Activated CD8-positive, alpha-beta memory T cell treated with anti-CD3 and anti-CD28 coated beads, Interleukin-2, amount 50 U/mL, for 24 hours (primary cell): ENCODE data around the gene RAB7A.
"Not testable (repeated sequence)": the region's sequence is repeated elsewhere in the genome, so short reads cannot be mapped to it uniquely, and the experiment has no call there.

ENCODE experiments used
- DNase-seq: peaks from one replicate; pipeline ENCODE4 v3.0.0-alpha.2; 2020; ENCODE audit errors: extremely low read depth

Gene RAB7A

GRCh38 chr3:128753715-128754114, 27.7 kb downstream of the RAB7A start:
- DNase-seq = no peak

DNA sequence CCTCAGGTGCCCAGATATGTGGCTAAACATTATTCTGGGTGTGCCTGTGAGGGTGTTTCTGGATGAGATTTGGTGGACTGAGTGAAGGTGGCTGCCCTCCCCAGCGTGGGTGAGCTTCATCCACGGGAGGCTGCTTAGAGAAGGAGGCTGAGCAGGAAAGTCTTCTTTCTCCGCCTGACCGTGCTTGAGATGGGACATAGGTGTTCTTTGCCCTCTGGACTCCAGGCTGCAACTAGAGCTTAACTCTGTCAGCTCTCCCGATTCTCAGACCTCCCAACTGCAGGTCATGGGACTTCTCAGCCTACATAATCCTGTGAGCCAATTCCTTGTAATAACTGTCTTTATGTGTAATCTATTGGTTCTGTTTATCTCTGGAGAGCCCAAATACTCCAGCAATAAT, 34.1 kb downstream of the RAB7A start:
- DNase-seq = no peak

DNA sequence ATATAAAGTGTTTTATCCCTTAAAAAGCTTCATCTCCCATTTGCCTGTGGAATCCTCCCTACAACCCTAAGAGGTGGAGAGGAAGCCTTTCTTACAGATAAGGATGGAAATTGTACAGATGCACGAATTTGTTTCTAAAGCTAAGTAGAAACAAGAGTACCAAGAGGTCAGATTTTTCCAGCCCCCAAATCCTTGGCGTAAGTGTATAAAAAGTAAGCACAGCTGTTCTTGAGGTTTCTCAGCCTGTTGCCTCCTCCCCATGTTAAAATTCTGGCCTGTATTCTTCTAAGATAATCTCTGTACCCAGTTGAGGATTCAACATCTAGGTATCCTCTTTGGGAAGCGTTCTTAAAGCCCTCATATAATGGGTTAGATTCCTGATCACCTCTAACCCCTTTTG, 34.9 kb downstream of the RAB7A start:
- no peak for DNase-seq

- no peak for DNase-seq
Observed at GRCh38 chr3:128761392-128761791, 35.4 kb downstream of the RAB7A start.

DNA sequence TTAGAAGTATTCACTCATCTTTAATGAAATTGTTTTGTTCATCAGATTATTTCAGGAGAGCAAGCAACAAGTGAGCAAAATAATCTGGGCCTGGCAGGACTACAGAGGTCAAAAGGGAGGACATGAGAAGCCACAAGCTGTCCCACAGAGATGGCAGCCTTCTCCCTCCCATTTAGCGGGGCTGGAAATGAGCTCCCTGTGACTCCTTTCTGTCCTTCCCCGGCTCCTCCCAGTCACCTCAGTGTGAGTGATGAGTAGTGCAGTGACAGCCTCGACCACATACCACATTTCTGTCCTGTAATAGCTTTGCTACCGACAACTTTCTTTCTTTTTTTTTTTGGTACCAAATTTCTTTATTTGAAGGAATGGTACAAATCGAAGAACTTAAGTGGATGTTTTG, 38.0 kb downstream of the RAB7A start:
- no peak for DNase-seq

DNA sequence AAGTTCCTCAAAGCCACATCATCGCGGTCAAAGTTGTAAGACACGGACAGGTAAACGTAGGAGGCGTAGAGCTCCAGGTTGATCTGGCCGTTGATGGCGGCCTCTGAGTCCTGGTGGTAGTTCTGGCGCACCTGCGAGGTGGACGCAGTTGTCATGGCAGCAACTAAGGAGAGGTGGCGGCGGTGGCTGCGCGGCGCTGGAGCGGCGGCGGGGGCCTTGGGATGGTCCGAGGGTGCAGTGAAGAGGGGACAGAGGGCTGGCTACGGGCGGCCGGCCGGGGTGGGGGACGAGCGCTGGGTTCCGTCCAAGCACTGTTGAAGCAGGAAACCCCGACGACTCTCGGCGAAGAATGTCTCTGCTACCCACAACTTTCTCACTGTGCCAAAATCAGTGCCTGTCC, 38.9 kb downstream of the RAB7A start:
- DNase-seq = no peak

DNA sequence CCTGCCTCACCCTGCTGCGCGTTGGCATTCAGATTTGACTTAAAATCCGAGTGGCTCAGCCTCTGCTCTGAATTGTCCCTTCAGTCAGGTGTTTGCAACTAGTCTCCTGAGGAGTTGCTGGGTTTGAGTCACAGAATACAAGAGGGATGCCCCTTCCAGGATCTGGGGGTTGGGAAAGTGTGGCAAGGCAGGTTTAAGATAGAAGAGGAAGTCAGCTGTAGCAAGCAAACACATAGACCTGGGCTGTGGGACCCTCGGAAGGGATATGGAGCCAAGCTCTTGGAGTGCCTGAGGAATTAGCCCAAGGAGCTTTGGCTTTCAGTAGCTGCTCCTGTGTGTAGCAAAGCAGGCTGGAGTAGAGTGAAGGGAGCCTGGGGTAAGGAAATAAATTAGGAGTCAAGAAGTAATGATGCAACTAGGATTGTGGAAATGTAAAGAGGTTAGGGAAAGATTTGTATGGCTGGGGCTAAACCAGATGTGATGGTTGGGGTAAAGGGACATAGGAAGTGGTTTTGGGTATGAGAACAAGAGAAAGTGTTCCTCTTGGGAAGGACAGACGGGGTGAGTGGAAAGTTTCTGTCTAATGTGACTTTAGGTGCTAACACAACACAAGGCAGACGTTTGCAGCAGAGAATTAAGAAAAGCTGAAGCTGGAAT, 41.2 kb downstream of the RAB7A start:
- no peak for DNase-seq

DNA sequence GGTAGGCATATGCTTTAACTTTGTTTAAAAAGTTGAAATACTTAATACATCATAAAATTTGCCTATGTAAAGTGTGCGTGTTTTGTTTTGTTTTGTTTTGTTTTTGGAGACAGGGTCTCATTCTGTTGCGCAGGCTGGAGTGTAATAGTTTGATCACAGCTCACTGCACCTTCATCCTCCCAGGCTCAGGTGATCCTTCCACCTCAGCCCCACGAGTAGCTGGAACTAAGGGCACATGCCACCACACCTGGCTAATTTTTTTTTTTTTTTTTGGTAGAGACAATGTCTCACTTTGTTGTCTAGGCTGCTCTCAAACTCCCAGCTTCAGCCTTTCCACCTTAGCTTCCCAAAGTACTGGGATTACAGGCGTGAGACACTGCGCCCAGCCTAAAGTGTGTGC, 42.5 kb downstream of the RAB7A start:
- DNase-seq = no peak

GRCh38 chr3:128770387-128770786, 44.4 kb downstream of the RAB7A start:
- no peak for DNase-seq

DNA sequence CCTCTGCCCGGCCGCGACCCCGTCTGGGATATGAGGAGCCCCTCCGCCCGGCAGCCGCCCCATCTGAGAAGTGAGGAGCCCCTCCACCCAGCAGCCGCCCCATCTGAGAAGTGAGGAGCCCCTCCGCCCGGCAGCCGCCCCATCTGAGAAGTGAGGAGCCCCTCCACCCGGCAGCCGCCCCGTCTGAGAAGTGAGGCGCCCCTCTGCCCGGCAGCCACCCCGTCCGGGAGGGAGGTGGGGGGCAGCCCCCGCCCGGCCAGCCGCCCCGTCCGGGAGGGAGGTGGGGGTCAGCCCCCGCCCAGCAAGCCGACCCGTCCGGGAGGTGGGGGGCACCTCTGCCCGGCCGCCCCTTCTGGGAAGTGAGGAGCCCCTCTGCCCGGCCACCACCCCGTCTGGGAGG, 47.2 kb downstream of the RAB7A start:
- DNase-seq = not testable (repeated sequence)

GRCh38 chr3:128773592-128773991, 47.6 kb downstream of the RAB7A start:
- not testable (repeated sequence) for DNase-seq

DNA sequence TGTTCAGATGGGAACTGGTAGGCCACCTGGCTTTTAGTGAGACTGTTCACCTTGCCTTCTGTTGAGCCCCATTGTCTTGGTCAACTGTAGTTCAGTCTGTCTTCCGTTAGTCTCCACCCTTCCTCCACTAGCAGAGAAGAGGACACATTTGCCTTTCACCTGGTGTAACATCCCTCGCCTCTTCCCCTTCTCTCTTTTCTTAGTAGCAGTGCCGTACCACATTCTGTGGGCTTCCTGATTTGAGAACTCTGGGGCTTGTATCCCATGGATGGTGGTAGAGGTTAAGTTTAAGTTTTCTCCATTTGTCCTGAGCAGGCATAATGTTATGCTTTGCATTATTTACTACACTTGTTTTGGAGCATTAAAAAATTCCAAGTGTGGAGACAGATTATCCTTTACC, 49.3 kb downstream of the RAB7A start:
- DNase-seq = no peak

DNA sequence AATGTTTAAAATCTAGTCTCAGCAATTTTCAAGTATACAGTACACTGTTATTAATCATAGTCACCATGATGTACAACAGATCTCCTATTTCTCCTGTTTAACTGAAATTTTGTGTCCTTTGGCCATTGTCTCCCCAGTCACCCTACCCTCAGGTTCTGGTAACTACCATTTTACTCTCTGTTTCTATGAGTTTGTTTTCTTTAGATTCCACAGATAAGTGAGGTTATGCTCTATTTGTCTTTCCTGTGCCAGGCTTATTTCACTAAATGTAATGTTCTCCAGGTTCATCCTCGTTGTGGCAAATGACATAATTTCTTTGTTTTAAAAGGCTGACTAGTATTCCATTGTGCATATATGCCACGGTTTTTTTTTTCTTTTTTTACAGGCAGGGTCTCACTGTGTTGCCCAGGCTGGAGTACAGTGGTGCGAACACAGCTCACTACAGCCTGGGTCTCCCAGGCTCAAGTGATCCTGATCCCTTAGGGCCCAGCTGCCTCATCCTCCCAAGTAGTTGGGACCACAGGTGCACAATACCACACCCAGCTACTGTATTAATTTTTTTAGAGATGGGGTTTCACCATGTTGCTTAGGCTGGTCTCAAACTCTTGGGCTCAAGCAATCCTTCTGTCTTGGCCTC, 50.0 kb downstream of the RAB7A start:
- DNase-seq = no peak

GRCh38 chr3:128780101-128780837, 54.3 kb downstream of the RAB7A start:
- no peak for DNase-seq

DNA sequence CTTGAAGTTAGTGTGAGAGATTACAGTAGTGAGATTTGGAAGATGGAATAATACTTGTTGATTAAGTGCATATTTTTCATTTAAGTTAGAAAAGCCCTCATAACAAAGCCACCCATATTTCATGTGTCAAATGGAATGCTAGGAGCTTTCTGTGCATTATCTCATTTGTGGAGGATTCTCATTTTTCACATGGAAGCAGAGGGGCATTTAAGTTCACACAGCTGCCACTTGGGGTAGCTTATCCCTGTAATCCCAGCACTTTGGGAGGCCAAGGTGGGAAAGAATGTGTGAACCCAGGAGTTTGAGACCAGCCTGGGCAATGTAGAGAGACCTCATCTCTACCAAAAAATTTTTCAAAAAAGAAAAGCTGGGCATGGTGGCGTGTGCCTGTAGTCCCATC, 55.2 kb downstream of the RAB7A start:
- DNase-seq = no peak

DNA sequence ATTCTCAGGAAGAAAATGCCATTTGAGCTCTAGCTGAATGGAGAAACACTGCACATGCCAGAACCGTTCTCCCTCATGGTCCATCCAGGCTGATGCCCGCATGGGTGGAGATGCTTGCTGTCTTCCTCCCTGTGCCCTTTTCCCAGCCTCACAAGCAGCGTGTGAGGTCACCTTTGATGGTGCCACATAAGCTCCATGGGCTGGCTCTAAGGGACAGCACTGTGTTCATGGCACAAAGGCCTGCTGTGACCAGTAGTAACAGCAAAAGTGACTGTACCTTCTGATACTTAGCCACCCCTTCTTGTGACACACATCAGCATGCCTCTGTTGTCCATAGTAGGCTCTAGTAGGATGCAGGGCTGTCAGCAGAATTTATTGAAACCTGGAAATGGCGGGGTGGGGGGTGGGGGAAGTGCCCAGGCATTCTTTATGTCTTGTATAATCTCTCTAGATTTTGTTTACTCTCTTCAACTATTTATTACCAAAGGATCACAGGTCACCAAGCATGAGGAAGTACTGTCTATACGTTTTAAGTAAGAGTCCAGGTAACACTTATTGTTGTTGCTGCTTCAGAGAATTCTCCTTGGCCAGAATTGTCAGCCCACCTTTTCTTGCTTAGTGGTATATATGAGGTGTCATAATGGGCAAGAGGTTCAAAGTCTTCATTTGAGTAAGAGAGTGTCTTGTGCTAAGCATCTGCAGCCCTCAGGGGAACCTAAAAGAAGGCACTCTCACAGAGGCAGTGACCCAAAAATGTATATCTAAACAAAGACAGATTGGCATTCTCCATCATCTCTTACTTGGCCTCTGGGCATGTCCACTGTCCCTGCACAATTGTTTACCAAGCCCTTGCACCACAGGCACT, 56.5 kb downstream of the RAB7A start:
- no peak for DNase-seq

GRCh38 chr3:128783774-128784173, 57.8 kb downstream of the RAB7A start:
- DNase-seq = no peak

- DNase-seq = no peak
Observed at GRCh38 chr3:128784232-128784631, 58.2 kb downstream of the RAB7A start.

DNA sequence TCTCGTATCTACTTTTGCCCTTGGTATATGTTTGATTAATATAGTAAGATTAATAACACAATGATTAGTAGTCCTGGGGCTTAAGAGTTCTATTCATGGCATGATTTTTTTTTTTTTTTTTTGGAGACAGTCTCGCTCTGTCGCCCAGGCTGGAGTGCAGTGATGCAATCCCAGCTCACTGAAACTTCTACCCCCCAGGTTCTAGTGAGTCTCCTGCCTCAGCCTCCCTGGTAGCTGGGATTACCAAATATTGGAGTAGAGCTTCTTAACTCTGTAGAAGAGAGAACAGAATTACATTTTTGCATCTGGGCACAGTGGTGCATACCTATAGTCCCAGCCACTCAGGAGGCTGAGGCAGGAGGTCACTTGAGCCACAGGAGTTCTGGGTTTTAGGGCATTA, 58.9 kb downstream of the RAB7A start:
- DNase-seq = no peak

DNA sequence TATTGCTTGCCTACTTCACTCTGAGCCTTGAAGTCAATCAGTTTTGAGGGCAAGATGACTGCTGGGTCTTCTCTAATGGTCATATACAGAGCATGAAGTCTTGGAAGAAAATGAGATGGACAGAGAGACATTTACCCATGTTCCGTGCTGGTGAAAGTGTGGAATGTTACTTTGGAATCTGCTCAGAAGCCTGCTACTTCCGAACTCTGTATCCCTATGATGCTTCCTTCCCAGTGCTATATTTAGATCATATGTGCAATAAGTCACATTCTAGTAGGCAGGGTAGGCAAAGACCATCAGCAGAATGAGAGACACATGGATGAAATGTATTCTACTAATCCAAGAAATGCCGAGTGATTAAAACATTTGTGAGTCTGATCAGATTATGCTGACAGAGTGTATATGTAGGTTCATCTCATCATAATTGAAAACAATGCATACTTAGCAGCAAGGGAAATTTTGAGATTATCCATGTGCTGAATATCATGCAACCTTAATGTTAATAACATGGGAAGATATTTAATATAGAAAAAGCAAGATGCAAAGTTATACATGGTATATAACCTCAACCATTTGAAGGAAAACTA, 60.5 kb downstream of the RAB7A start:
- DNase-seq = no peak

DNA sequence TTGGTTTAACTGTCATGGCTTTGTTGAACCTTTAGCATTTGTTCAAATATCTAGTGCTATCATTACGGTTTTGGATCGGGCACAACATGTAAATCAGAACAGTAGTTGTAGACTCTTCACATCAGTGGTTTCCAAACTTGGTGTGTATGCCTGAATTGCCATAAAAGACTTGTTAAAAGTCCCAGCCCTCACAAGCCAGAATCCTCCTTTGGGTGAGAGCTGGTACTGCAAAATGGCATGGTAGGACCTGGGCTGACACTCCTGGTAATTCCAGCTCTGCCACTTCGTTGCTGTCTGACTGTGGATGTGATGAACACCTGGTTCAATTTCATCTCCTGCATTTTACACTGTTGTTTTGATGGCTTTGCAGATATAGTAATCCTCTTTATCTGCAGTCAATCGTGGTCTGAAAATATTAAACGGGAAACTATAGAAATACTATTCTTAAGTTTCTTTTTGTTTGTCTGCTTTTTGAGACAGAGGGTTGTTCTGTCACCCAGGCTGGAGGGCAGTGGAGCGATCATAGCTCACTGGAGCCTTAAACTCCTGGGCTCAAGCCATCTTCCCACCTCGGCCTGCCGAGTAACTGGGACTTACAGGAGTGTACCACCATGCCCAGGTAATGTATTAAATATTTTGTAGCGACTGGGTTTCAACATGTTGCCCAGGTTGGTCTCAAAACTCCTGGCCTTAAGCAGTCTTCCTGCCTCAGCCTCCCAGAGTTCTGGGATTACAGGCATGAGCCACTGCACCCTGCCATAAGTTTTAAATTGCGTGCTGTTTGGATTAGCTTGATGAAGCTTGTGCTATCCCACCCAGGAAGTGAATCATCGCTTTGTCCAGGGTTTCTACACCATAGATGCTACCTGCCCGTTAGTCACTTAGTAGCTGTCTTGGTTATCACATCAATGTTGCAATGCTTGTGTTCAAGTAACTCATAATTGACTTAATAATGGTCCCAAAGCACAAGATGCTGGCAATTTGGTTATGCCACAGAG, 61.6 kb downstream of the RAB7A start:
- DNase-seq = no peak
